Measurements from ENCODE around the gene MYL12A.

MYL12A gene

GRCh38 chr18:3213300-3214059 is 34.1 kb upstream of the MYL12A start:
- no peak for DNase-seq (ENCODE audit: low spot score)
- no peak overlapping the region for H3K4me3 ChIP-seq (ENCODE audit: low read length in 2 of 2)
- no peak overlapping the region for H3K23ac ChIP-seq (ENCODE audit: low read depth, low read length, poor library complexity)
- no peaks in the 10 kb centered on the region for H3K36me3 ChIP-seq (replicated peaks in 1 of 2; ENCODE audit: control insufficient read depth in 2 of 2, insufficient read depth in 2 of 2, low read length in 2 of 2)
- H3K27me3 ChIP-seq (ENCODE audit: control insufficient read depth in 3 of 3, insufficient read depth in 3 of 3, low read depth in 1 of 3, low read length in 3 of 3), result peaks cover 0 to 2% (median 0%) of the 10 kb centered on the region in 3 experiments
- H2BK120ac ChIP-seq (ENCODE audit: low read depth, low read length), result no peak overlapping the region
- H3K27ac ChIP-seq (replicated peaks; ENCODE audit: low read length), result no peak overlapping the region
- no peak overlapping the region for H3K18ac ChIP-seq (ENCODE audit: low read length)
- H3K79me1 ChIP-seq (ENCODE audit: low read depth, low read length), result no peaks in the 10 kb centered on the region
- no peak overlapping the region for H4K91ac ChIP-seq (ENCODE audit: low read depth, low read length, poor library complexity)
- H3K14ac ChIP-seq (ENCODE audit: low read length), result no peak overlapping the region
- WGBS, 2 donors (ENCODE audit: extremely low coverage in 2 of 2, insufficient read length in 2 of 2, insufficient replicate concordance in 1 of 2), result no CpG with 5 or more reads among the region's 6 CpGs
- no peak overlapping the region for H3K9ac ChIP-seq (ENCODE audit: low read depth, low read length, poor library complexity)
- no peak overlapping the region for H2AK5ac ChIP-seq (ENCODE audit: low read depth, low read length)
- peak overlapping the region; percentile 35 for H2AFZ ChIP-seq (ENCODE audit: low read length)
- H2BK15ac ChIP-seq (ENCODE audit: low read length), result no peak overlapping the region
- no peak overlapping the region for H3K4me2 ChIP-seq (ENCODE audit: insufficient read depth, low read length, poor library complexity, severe bottlenecking)
- H4K8ac ChIP-seq (ENCODE audit: low read depth, low read length), result no peak overlapping the region
- no peaks in the 10 kb centered on the region for H3K9me3 ChIP-seq (replicated peaks in 1 of 2; ENCODE audit: control insufficient read depth in 2 of 2, insufficient read depth in 1 of 2, low read depth in 1 of 2, low read length in 2 of 2)
- H3K4me1 ChIP-seq (ENCODE audit: control insufficient read depth in 2 of 2, insufficient read depth in 1 of 2, low read depth in 1 of 2, low read length in 2 of 2), result peaks cover 3 to 12% of the 10 kb centered on the region in 2 donors
- H3K4ac ChIP-seq (ENCODE audit: low read length), result no peak overlapping the region
- H2BK12ac ChIP-seq (ENCODE audit: low read length), result no peak overlapping the region
- no peak overlapping the region for H2BK5ac ChIP-seq (ENCODE audit: low read length)

- Histone ChIP-seq H2BK5ac (ENCODE audit: low read length) (no peak overlapping the region), H2AFZ (ENCODE audit: low read length) (no peak overlapping the region), H3K18ac (ENCODE audit: low read length) (no peak overlapping the region), H3K4me2 (ENCODE audit: insufficient read depth, low read length, poor library complexity, severe bottlenecking) (no peak overlapping the region), H2AK5ac (ENCODE audit: low read depth, low read length) (peak overlapping the region; percentile 87), H4K8ac (ENCODE audit: low read depth, low read length) (no peak overlapping the region), H3K27me3 (ENCODE audit: control insufficient read depth in 3 of 3, insufficient read depth in 3 of 3, low read depth in 1 of 3, low read length in 3 of 3) (peaks cover 0 to 2% (median 0%) of the 10 kb centered on the region in 3 experiments), H3K4ac (ENCODE audit: low read length) (peak overlapping the region; percentile 59), H3K36me3 (replicated peaks in 1 of 2; ENCODE audit: control insufficient read depth in 2 of 2, insufficient read depth in 2 of 2, low read length in 2 of 2) (no peaks in the 10 kb centered on the region), H3K23ac (ENCODE audit: low read depth, low read length, poor library complexity) (no peak overlapping the region), H2BK120ac (ENCODE audit: low read depth, low read length) (no peak overlapping the region), H3K4me3 (ENCODE audit: low read length in 2 of 2) (no peak overlapping the region), H3K27ac (replicated peaks; ENCODE audit: low read length) (no peak overlapping the region), H3K79me1 (ENCODE audit: low read depth, low read length) (no peaks in the 10 kb centered on the region), H2BK12ac (ENCODE audit: low read length) (peak overlapping the region; percentile 91), H2BK15ac (ENCODE audit: low read length) (no peak overlapping the region), H3K4me1 (ENCODE audit: control insufficient read depth in 2 of 2, insufficient read depth in 1 of 2, low read depth in 1 of 2, low read length in 2 of 2) (peaks cover 3 to 17% of the 10 kb centered on the region in 2 donors), H3K14ac (ENCODE audit: low read length) (no peak overlapping the region), H3K9me3 (replicated peaks in 1 of 2; ENCODE audit: control insufficient read depth in 2 of 2, insufficient read depth in 1 of 2, low read depth in 1 of 2, low read length in 2 of 2) (no peaks in the 10 kb centered on the region), H3K9ac (ENCODE audit: low read depth, low read length, poor library complexity) (no peak overlapping the region), H4K91ac (ENCODE audit: low read depth, low read length, poor library complexity) (no peak overlapping the region)
- no CpG with 5 or more reads among the region's 36 CpGs for WGBS, 2 donors (ENCODE audit: extremely low coverage in 2 of 2, insufficient read length in 2 of 2, insufficient replicate concordance in 1 of 2)
- DNase-seq (ENCODE audit: low spot score), result no peak
These were observed 32.6 kb upstream of the MYL12A start for GRCh38 chr18:3214855-3215637.

- H3K18ac ChIP-seq (ENCODE audit: low read length), result no peak overlapping the region
- H4K91ac ChIP-seq (ENCODE audit: low read depth, low read length, poor library complexity), result no peak overlapping the region
- H3K36me3 ChIP-seq (replicated peaks in 1 of 2; ENCODE audit: control insufficient read depth in 2 of 2, insufficient read depth in 2 of 2, low read length in 2 of 2), result no peaks in the 10 kb centered on the region
- H4K8ac ChIP-seq (ENCODE audit: low read depth, low read length), result no peak overlapping the region
- no peak overlapping the region for H3K23ac ChIP-seq (ENCODE audit: low read depth, low read length, poor library complexity)
- no peak for DNase-seq (ENCODE audit: low spot score)
- peaks cover 0 to 10% of the 10 kb centered on the region in 2 donors for H3K4me1 ChIP-seq (ENCODE audit: control insufficient read depth in 2 of 2, insufficient read depth in 1 of 2, low read depth in 1 of 2, low read length in 2 of 2)
- no peak overlapping the region for H3K9ac ChIP-seq (ENCODE audit: low read depth, low read length, poor library complexity)
- no peak overlapping the region for H3K14ac ChIP-seq (ENCODE audit: low read length)
- no peak overlapping the region for H3K4me3 ChIP-seq (ENCODE audit: low read length in 2 of 2)
- H2BK15ac ChIP-seq (ENCODE audit: low read length), result no peak overlapping the region
- no peak overlapping the region for H2AK5ac ChIP-seq (ENCODE audit: low read depth, low read length)
- no peak overlapping the region for H3K27ac ChIP-seq (replicated peaks; ENCODE audit: low read length)
- H3K79me1 ChIP-seq (ENCODE audit: low read depth, low read length), result no peaks in the 10 kb centered on the region
- H3K4ac ChIP-seq (ENCODE audit: low read length), result no peak overlapping the region
- H2BK12ac ChIP-seq (ENCODE audit: low read length), result no peak overlapping the region
- no peak overlapping the region for H2AFZ ChIP-seq (ENCODE audit: low read length)
- H3K4me2 ChIP-seq (ENCODE audit: insufficient read depth, low read length, poor library complexity, severe bottlenecking), result no peak overlapping the region
- WGBS, 2 donors (ENCODE audit: extremely low coverage in 2 of 2, insufficient read length in 2 of 2, insufficient replicate concordance in 1 of 2), result no CpG with 5 or more reads among the region's 5 CpGs
- no peak overlapping the region for H2BK5ac ChIP-seq (ENCODE audit: low read length)
- H3K9me3 ChIP-seq (replicated peaks in 1 of 2; ENCODE audit: control insufficient read depth in 2 of 2, insufficient read depth in 1 of 2, low read depth in 1 of 2, low read length in 2 of 2), result no peaks in the 10 kb centered on the region
- peaks cover 0 to 2% (median 0%) of the 10 kb centered on the region in 3 experiments for H3K27me3 ChIP-seq (ENCODE audit: control insufficient read depth in 3 of 3, insufficient read depth in 3 of 3, low read depth in 1 of 3, low read length in 3 of 3)
- H2BK120ac ChIP-seq (ENCODE audit: low read depth, low read length), result no peak overlapping the region
These were observed 30.6 kb upstream of the MYL12A start for GRCh38 chr18:3216987-3217386.

All from neuronal stem cell (in vitro differentiated cells).